Neuronal stem cell (in vitro differentiated cells): ENCODE data around the gene AANAT.

ENCODE experiments used
- DNase-seq: peaks from one replicate; pipeline ENCODE4 v3.0.0-alpha.2; 2013; ENCODE audit warnings: low spot score
- H2AFZ ChIP-seq: one replicate; pipeline ENCODE4 v1.6.1; 2013; ENCODE audit warnings: mild to moderate bottlenecking, low read length, inconsistent platforms
- H2AK5ac ChIP-seq: 2 replicates; pipeline ENCODE4 v1.6.1; 2013; ENCODE audit warnings: low read depth, mild to moderate bottlenecking, inconsistent platforms, low read length, moderate library complexity, mixed read lengths
- H2BK120ac ChIP-seq: 2 replicates; pipeline ENCODE4 v1.6.1; 2013; ENCODE audit warnings: low read depth, mild to moderate bottlenecking, inconsistent platforms, low read length, moderate library complexity, mixed read lengths
- H2BK12ac ChIP-seq: one replicate; pipeline ENCODE4 v1.6.1; 2013; ENCODE audit warnings: low read length, inconsistent platforms
- H2BK15ac ChIP-seq: 2 replicates; pipeline ENCODE4 v1.6.1; 2013; ENCODE audit warnings: mild to moderate bottlenecking, low read length, inconsistent platforms, mixed read lengths
- H2BK5ac ChIP-seq: one replicate; pipeline ENCODE4 v1.6.1; 2013; ENCODE audit warnings: inconsistent platforms, mild to moderate bottlenecking, low read length, moderate library complexity
- H3K14ac ChIP-seq: one replicate; pipeline ENCODE4 v1.6.1; 2013; ENCODE audit warnings: low read length, inconsistent platforms
- H3K18ac ChIP-seq: 2 replicates; pipeline ENCODE4 v1.6.1; 2013; ENCODE audit warnings: low read length, inconsistent platforms
- H3K23ac ChIP-seq: 2 replicates; pipeline ENCODE4 v1.6.1; 2013; ENCODE audit warnings: low read depth, mild to moderate bottlenecking, mixed read lengths, low read length, inconsistent platforms; ENCODE audit not compliant: poor library complexity
- H3K27ac ChIP-seq: replicated peaks from 3 replicates; pipeline ENCODE4 v1.5.1; 2013; ENCODE audit warnings: low read length, inconsistent platforms
- H3K27me3 ChIP-seq, 3 experiments: 2 replicates each; pipeline ENCODE4 v1.6.1; 2013; ENCODE audit warnings: low read length in 3 of 3, mild to moderate bottlenecking in 2 of 3, inconsistent platforms in 1 of 3, low read depth in 1 of 3, mixed read lengths in 1 of 3, moderate library complexity in 1 of 3; ENCODE audit not compliant: control insufficient read depth in 3 of 3, insufficient read depth in 3 of 3
- H3K36me3 ChIP-seq, 2 donors: replicated peaks in 1 of 2; 2 replicates each; pipeline ENCODE4 v1.6.1; 2013; ENCODE audit warnings: low read length in 2 of 2; ENCODE audit not compliant: control insufficient read depth in 2 of 2, insufficient read depth in 2 of 2
- H3K4ac ChIP-seq: 2 replicates; pipeline ENCODE4 v1.6.1; 2013; ENCODE audit warnings: inconsistent platforms, mild to moderate bottlenecking, low read length, moderate library complexity
- H3K4me1 ChIP-seq, 2 donors: 1 replicate in 1 of 2; 2 replicates in 1 of 2; pipeline ENCODE4 v1.6.1; 2013; ENCODE audit warnings: low read length in 2 of 2, low read depth in 1 of 2; ENCODE audit not compliant: control insufficient read depth in 2 of 2, insufficient read depth in 1 of 2
- H3K4me2 ChIP-seq: one replicate; pipeline ENCODE4 v1.6.1; 2013; ENCODE audit warnings: mild to moderate bottlenecking, low read length, inconsistent platforms; ENCODE audit not compliant: insufficient read depth, poor library complexity, severe bottlenecking
- H3K4me3 ChIP-seq, 2 donors: 2 replicates each; pipeline ENCODE4 v1.5.1; 2013; ENCODE audit warnings: low read length in 2 of 2, mild to moderate bottlenecking in 2 of 2, inconsistent platforms in 1 of 2, moderate library complexity in 1 of 2
- H3K79me1 ChIP-seq: one replicate; pipeline ENCODE4 v1.6.1; 2013; ENCODE audit warnings: low read depth, mild to moderate bottlenecking, inconsistent platforms, low read length, moderate library complexity
- H3K9ac ChIP-seq: one replicate; pipeline ENCODE4 v1.6.1; 2013; ENCODE audit warnings: mild to moderate bottlenecking, low read depth, low read length, inconsistent platforms; ENCODE audit not compliant: poor library complexity
- H3K9me3 ChIP-seq, 2 donors: replicated peaks in 1 of 2; 2 replicates each; pipeline versions ENCODE3 to v1.6.1; 2013; ENCODE audit warnings: low read length in 2 of 2, mild to moderate bottlenecking in 2 of 2, inconsistent platforms in 1 of 2, low read depth in 1 of 2, mixed read lengths in 1 of 2, moderate library complexity in 1 of 2; ENCODE audit not compliant: control insufficient read depth in 2 of 2, insufficient read depth in 1 of 2
- H4K8ac ChIP-seq: one replicate; pipeline ENCODE4 v1.6.1; 2013; ENCODE audit warnings: low read depth, mild to moderate bottlenecking, inconsistent platforms, low read length, moderate library complexity
- H4K91ac ChIP-seq: one replicate; pipeline ENCODE4 v1.6.1; 2013; ENCODE audit warnings: low read length, low read depth, mild to moderate bottlenecking, inconsistent platforms; ENCODE audit not compliant: poor library complexity
- WGBS, 2 donors: extraction: QIAGEN DNeasy Blood & Tissue Kit; methylation state at CpG; one replicate each; pipeline ENCODE4 v1.1.7; 2013; ENCODE audit warnings: missing lambda C conversion rate in 2 of 2, mixed read lengths in 1 of 2; ENCODE audit not compliant: insufficient read length in 2 of 2, insufficient replicate concordance in 1 of 2; ENCODE audit errors: extremely low coverage in 2 of 2; 5-methylcytosine and 5-hydroxymethylcytosine counted together

The AANAT gene

DNA sequence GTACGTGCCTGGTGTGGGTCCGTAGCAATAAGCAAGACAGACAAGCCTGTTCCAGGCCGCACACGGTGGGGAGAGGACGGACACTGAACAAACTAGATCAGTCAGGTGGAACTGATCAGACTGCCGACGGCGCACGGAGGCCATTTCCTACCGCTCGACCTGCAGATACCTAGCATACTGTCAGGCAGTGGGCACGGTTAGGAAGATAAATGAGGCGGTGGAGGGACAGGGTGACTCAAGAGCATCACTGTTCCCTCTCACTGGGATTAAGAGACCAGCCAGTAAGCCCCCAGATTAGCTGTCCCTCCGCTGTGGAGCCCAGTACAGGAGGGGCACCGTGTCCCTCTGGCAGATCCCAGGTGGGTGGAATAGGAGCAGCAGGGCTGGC lies 4.8 kb downstream of the AANAT start:
- no peak for DNase-seq
- Histone ChIP-seq H3K79me1 (peaks cover 3% of the 10 kb centered on the region), H3K4ac (no peak overlapping the region), H3K4me2 (no peak overlapping the region), H2BK5ac (peak overlapping the region; percentile 3), H2AFZ (no peak overlapping the region), H3K9me3 (no peaks in the 10 kb centered on the region), H3K36me3 (peaks cover 0 to 2% of the 10 kb centered on the region in 2 donors), H3K9ac (no peak overlapping the region), H2BK120ac (no peak overlapping the region), H4K8ac (no peak overlapping the region), H3K27me3 (peaks cover 0 to 54% (median 0%) of the 10 kb centered on the region in 3 experiments), H2BK12ac (no peak overlapping the region), H2AK5ac (no peak overlapping the region), H3K4me3 (no peak overlapping the region), H3K27ac (no peak overlapping the region), H3K23ac (peak overlapping the region; percentile 67), H3K18ac (no peak overlapping the region), H2BK15ac (no peak overlapping the region), H3K4me1 (peaks cover 0 to 5% of the 10 kb centered on the region in 2 donors), H3K14ac (no peak overlapping the region), H4K91ac (no peak overlapping the region)
- WGBS, 2 donors = no CpG with 5 or more reads among the region's 15 CpGs

DNA sequence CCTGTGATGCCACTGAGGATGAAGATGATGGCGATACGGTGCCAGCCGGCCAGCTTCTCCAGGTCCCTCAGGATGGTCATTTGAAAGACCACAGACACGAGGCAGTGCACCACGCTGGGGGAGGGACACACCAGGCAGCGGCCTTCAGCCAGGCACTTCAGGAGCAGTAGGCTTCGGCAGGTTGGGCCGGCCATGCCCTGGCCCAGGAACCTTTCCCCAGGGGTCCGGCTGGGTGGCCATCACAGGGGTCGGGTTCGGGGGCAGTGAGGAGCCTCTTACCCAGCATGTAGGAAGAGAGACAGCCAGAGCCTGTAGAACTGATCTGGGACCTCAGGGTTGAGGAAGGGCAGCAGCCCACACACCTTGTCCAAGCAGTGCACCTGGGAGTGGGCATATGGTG lies 5.3 kb downstream of the AANAT start:
- H3K23ac ChIP-seq = peak overlapping the region; percentile 67
- H4K91ac ChIP-seq = no peak overlapping the region
- DNase-seq = no peak
- H3K4ac ChIP-seq = no peak overlapping the region
- no peak overlapping the region for H2BK120ac ChIP-seq
- H3K9ac ChIP-seq = peak overlapping the region; percentile 21
- H2AK5ac ChIP-seq = peak overlapping the region; percentile 66
- H3K4me2 ChIP-seq = no peak overlapping the region
- H3K27ac ChIP-seq = no peak overlapping the region
- no peaks in the 10 kb centered on the region for H3K4me1 ChIP-seq
- H2BK12ac ChIP-seq = peak overlapping the region; percentile 73
- peaks cover 0 to under 1% of the 10 kb centered on the region in 2 donors for H3K9me3 ChIP-seq
- no peak overlapping the region for H4K8ac ChIP-seq
- H2BK15ac ChIP-seq = no peak overlapping the region
- H2AFZ ChIP-seq = no peak overlapping the region
- peak overlapping the region; percentile 12 for H3K14ac ChIP-seq
- H3K27me3 ChIP-seq = peaks cover 0 to 49% (median 0%) of the 10 kb centered on the region in 3 experiments
- WGBS, 2 donors = no CpG with 5 or more reads among the region's 11 CpGs
- no peak overlapping the region for H3K4me3 ChIP-seq
- H3K36me3 ChIP-seq = peaks cover 0 to 2% of the 10 kb centered on the region in 2 donors
- H3K79me1 ChIP-seq = peaks cover 3% of the 10 kb centered on the region
- H3K18ac ChIP-seq = no peak overlapping the region
- peak overlapping the region; percentile 3 for H2BK5ac ChIP-seq

GRCh38 chr17:76473541-76473985 lies 6.2 kb downstream of the AANAT start:
- Histone ChIP-seq H3K4ac (no peak overlapping the region), H2AFZ (no peak overlapping the region), H3K18ac (peak overlapping the region; percentile 79), H3K9ac (no peak overlapping the region), H3K36me3 (peaks cover 0 to 2% of the 10 kb centered on the region in 2 donors), H2BK120ac (no peak overlapping the region), H2BK12ac (peak overlapping the region; percentile 59), H4K91ac (no peak overlapping the region), H3K4me3 (no peak overlapping the region), H2BK15ac (no peak overlapping the region), H3K4me1 (no peaks in the 10 kb centered on the region), H3K27me3 (peaks cover 0 to 41% (median 0%) of the 10 kb centered on the region in 3 experiments), H2BK5ac (no peak overlapping the region), H3K4me2 (no peak overlapping the region), H2AK5ac (peak overlapping the region; percentile 66), H3K9me3 (peaks cover 0 to 2% of the 10 kb centered on the region in 2 donors), H4K8ac (no peak overlapping the region), H3K23ac (peak overlapping the region; percentile 75), H3K14ac (peak overlapping the region; percentile 22), H3K79me1 (peaks cover 3% of the 10 kb centered on the region), H3K27ac (no peak overlapping the region)
- no peak for DNase-seq
- no CpG with 5 or more reads among the region's 18 CpGs for WGBS, 2 donors

DNA sequence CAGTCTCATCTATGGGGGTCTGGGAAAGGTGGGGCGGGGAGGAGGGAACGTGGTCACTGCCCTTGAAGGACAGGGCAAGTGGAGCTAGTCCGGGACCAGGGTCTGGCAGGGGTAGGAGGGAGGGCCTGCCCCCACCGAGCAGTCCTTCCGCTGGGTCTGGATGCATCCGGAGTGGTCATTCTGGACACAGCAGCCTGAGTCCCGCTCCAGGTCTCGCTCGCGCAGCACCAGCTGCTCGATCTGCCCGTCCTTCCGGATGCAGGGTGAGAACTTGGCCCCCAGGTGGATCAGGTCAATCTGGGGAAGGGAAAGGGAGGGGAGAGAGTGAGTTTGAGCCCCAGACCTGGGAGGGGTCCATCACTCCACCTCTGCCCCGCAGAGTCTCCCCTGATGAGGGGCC lies 6.8 kb downstream of the AANAT start:
- no CpG with 5 or more reads among the region's 14 CpGs for WGBS, 2 donors
- Histone ChIP-seq H2BK120ac (no peak overlapping the region), H3K9ac (peak overlapping the region; percentile 55), H3K14ac (no peak overlapping the region), H2AFZ (no peak overlapping the region), H3K4ac (no peak overlapping the region), H2BK15ac (no peak overlapping the region), H3K79me1 (peaks cover 3% of the 10 kb centered on the region), H4K91ac (no peak overlapping the region), H3K4me3 (no peak overlapping the region), H3K27ac (no peak overlapping the region), H3K36me3 (peaks cover 0 to 2% of the 10 kb centered on the region in 2 donors), H3K4me2 (no peak overlapping the region), H4K8ac (no peak overlapping the region), H3K27me3 (peaks cover 0 to 34% (median 0%) of the 10 kb centered on the region in 3 experiments), H3K23ac (peak overlapping the region; percentile 73), H3K9me3 (peaks cover 0 to 2% of the 10 kb centered on the region in 2 donors), H2BK12ac (peak overlapping the region; percentile 86), H2BK5ac (no peak overlapping the region), H2AK5ac (peak overlapping the region; percentile 95), H3K4me1 (no peaks in the 10 kb centered on the region), H3K18ac (no peak overlapping the region)
- no peak for DNase-seq
